PFSK-1 (cell line): ENCODE data around the gene GNPTG.

Experiments
- FOXP2 ChIP-seq: optimal IDR thresholded peaks from 2 replicates; pipeline ENCODE3; 2011; ENCODE audit warnings: borderline replicate concordance, control low read depth, inconsistent platforms; ENCODE audit not compliant: insufficient read depth; ENCODE audit errors: extremely low read length, extremely low read depth
- POLR2AphosphoS5 ChIP-seq: IDR thresholded peaks from 2 replicates; pipeline ENCODE4 v1.6.1; 2012; ENCODE audit warnings: low read depth, mild to moderate bottlenecking, control low read depth, low read length, moderate library complexity
- TAF1 ChIP-seq: IDR thresholded peaks from 2 replicates; pipeline ENCODE4 v1.6.1; 2012; ENCODE audit warnings: low read length, control low read depth, borderline replicate concordance; ENCODE audit not compliant: insufficient read depth
- TF ChIP-seq, protein P1 (sequence below), 2 experiments: IDR thresholded peaks; 2 replicates each; pipeline versions ENCODE4 v1.6.1 to v1.8.0; 2011 to 2012; ENCODE audit warnings: low read depth in 2 of 2, low read length in 2 of 2, control low read depth in 1 of 2, inconsistent platforms in 1 of 2, mild to moderate bottlenecking in 1 of 2, moderate library complexity in 1 of 2; ENCODE audit not compliant: insufficient read depth in 1 of 2

DNA sequence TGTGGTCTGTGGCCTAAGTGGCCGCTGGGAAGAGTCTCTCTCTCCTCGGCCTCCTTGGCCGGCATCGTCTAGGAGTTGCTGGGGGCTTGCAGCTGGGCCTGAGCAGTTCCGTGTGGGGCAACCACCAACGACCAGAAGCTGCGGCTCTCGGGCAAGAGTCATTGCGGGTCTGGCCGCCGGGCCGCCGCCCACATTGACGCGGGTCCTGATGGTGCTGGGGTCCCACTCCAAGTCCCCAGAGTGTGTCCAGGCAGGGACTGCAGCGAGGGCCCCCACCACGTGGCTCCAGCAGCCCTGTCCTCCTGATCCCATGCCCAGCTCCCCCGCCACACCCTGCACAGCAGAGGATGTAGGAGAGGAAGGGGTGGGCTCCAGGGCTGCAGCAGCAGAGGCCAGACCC, 31.8 kb downstream of the GNPTG start:
- TF ChIP-seq POLR2AphosphoS5 (no peak), TAF1 (no peak), FOXP2 (no peak)
- TF ChIP-seq, protein P1, sequence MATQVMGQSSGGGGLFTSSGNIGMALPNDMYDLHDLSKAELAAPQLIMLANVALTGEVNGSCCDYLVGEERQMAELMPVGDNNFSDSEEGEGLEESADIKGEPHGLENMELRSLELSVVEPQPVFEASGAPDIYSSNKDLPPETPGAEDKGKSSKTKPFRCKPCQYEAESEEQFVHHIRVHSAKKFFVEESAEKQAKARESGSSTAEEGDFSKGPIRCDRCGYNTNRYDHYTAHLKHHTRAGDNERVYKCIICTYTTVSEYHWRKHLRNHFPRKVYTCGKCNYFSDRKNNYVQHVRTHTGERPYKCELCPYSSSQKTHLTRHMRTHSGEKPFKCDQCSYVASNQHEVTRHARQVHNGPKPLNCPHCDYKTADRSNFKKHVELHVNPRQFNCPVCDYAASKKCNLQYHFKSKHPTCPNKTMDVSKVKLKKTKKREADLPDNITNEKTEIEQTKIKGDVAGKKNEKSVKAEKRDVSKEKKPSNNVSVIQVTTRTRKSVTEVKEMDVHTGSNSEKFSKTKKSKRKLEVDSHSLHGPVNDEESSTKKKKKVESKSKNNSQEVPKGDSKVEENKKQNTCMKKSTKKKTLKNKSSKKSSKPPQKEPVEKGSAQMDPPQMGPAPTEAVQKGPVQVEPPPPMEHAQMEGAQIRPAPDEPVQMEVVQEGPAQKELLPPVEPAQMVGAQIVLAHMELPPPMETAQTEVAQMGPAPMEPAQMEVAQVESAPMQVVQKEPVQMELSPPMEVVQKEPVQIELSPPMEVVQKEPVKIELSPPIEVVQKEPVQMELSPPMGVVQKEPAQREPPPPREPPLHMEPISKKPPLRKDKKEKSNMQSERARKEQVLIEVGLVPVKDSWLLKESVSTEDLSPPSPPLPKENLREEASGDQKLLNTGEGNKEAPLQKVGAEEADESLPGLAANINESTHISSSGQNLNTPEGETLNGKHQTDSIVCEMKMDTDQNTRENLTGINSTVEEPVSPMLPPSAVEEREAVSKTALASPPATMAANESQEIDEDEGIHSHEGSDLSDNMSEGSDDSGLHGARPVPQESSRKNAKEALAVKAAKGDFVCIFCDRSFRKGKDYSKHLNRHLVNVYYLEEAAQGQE (IDR thresholded peaks at IDR 0.05; ENCODE audit: insufficient read depth in 1 of 2, low read depth in 2 of 2, low read length in 2 of 2): no peak
